Kasumi-1 (cell line): ENCODE results near the gene XAF1.
"Not testable (repeated sequence)": the region's sequence is repeated elsewhere in the genome, so short reads cannot be mapped to it uniquely, and the experiment has no call there.

Source experiments
- DNase-seq, 2 experiments: peaks; one replicate each; lab custom pipeline; 2025; lab: John Stamatoyannopoulos, UW

Gene XAF1

DNA sequence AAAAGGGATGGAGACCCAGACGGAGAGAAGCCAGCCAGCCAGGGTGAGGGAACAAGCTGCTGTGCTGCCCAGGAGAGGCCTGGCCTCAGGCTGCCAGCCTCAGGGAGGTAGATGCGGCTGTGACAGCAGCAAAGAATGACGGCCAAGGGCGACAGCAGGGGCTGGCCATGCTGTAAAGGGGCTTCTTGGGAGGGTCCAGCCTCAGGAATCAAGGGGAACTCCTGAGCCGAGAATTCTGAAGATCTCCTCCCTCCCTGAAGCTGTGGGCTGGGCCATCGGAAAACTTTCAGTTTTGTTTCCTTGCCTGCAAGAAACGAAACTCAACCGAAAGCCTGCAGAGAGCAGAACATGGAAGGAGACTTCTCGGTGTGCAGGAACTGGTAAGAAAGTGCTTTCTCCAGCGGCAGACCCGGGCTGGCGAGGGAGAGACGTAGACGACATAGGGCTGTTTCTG, at the start of gene XAF1:
Gene XAF1 (plus strand): TSS at position 316 of the 454 bp plus-strand sequence. CDS start 33 bp downstream, at position 349.
- peak; percentile 4 to 7 for DNase-seq

DNA sequence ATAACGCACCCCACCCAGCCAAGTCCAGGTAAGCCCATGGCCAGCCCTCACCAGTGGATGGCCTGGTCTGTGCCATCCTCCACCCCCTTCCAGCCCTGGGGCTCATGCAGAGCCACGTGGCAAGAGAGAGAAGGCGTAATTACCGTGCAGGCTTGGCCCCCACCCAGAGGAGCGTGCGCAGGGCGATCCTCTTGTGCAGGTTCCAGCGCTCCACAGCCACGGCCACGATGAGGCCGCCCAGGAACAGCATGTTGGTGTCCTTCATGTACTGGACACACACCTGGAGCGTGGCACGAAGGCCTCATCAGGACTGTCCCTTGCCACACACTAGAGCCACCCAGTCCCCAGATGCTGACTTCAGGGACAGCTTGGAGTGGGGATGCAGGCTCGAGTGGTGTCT, 49.3 kb upstream of the XAF1 start:
- DNase-seq, result no peak

GRCh38 chr17:6706996-6707395, 48.9 kb upstream of the XAF1 start:
- no peak for DNase-seq

DNA sequence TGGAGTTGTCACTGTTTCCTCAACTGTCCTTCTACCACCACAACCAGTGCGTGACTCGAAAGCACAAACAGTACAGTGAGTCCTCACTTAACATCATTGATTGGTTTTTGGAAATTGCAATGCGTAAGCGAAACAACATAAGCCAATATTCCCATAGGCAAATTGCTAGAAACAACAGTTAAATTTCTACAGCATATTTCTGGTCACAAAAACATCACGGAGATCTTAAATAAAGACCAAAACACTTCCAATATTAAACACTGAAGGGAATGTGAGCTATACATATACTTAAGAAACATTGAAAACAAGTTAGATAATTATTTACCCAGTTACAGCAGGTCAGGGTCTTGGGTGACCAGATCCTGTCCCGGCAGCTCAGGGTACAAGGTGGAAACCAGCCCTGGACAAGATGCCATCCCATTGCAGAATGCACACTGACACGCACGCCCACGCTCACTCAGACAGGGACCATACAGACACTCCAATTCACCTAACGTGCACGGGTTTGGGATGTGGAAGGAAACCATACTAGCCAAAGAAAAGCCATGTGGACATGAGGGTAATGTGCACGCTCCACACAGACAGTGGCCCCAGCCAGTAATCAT, 47.4 kb upstream of the XAF1 start:
- DNase-seq, result no peak

DNA sequence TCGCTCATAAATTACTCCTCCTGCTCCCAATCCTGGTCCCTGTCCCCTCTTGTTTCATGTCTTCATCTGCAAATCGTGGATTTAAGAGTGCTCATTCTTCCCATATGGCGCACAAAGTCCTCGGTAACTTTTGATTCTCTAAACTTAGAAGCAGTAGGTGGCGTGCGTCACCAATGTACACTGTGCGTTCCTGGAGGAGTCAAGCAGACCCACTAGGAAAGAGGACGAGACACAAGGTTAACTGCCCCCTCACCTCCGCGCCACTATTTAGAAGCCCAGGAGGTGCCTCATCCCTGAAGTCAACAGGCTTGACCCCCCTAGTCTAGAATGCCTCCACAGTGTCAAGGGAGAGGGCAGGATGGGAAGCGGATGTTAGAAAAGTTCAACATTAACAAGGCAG, 45.5 kb upstream of the XAF1 start:
- no peak for DNase-seq

DNA sequence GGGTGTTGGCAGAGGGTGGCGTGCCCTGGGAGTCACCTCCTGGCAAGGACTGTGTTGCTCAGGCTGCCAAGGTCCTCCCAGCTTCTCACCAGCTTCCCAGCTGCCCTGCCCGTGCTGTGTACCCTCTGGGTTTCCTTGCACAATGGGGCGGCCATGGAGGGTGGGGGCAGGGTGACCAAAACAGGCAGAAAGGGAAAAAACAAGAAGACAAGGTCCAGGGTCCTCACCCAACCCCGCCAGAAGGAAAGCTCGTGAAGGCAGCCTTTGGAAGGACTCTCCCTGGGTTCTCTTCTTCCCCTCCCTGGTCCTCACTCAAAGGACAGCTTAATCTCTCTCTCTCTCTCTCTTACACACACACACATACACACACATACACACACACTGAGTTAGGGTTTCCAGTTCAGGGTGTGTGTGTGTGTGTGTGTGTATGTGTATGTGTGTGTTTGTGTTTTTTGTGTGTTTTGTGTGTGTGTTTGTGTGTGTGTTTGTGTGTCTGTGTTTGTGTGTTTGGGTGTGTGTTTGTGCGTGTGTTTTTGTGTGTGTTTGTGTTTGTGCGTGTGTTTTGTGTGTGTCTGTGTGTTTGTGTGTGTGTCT, 44.7 kb upstream of the XAF1 start:
- DNase-seq, result no peak

DNA sequence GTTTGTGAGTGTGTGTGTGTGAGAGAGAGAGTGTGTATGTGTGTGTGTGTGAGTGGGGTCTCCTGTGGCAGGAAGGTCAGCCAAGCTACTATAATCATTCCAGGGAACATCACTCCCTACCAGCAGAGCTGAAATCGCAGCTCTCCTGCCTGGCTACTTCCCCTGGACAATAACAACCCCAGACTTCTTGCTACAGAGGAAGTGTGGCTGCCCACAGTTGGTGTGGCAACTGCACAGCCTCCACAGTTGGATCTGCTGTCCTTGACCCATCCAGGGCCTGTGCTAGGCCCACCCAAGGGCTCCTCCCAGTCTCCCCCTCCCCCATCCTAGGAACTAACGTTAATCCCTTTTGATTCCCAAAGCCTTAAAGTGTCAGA, 44.2 kb upstream of the XAF1 start:
- DNase-seq, result no peak

GRCh38 chr17:6712058-6712853, 43.6 kb upstream of the XAF1 start:
- peak; percentile 3 to 4 for DNase-seq

DNA sequence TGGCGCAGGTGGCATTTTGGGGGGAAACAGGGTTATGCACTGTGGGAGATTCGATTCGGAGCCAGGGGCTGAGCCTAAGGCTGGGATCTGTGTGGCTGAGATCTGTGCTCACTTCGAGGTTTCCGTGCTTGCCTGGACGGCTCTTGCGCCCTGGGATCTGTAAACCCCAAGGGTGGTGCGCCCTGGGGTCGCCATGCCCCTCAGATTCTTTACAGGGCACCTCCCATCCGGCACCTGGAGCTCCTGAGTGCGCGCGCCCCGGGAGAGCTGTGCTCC, 43.1 kb upstream of the XAF1 start:
- DNase-seq, result no peak

DNA sequence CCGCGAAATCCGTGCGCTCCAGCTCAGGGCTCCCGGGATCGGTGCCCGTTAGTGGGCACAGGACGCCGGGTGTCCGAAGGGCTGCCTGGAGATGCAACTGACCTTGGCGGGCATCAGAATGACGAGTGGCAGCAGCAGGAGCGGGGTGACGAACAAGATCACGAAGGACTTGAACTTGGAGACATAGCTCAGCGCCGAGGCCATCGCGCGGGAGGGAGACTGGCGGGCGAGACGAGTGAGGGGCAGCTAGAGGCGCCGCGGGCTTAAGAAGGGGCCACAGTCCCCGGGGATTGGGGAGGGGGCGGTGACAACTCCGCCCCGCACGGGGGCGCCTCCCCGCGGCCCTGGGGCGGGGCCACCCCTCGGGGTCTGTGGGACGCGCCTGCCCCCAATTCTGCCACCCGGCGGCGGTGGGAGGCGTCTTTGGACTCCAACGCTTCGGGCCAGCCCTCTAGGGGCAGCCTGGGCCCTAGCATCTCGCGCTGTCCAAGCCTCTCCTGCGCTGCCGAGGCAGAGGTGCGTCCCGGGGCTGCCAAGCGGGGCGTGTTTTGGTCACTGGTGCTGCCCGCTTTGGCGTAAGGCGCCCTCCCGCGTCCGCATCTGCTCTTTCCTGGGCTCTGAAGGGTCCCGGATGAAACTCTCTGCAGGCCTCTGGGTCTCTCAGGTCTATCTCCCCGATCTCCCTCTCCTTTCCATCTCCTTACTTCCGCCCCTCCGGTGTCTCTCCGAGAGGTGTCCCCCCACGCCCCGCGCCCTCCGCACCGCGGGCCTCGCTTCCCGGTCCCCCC, 42.5 kb upstream of the XAF1 start, which contains the start of gene SLC13A5:
Gene SLC13A5 (minus strand): TSS at position 240 of the 788 bp plus-strand sequence. CDS start 36 bp downstream, at position 204.
- no peak for DNase-seq

GRCh38 chr17:6713918-6714271, 42.0 kb upstream of the XAF1 start:
- no peak for DNase-seq

GRCh38 chr17:6714315-6714874, 41.5 kb upstream of the XAF1 start:
- no peak for DNase-seq

GRCh38 chr17:6716736-6717135, 39.1 kb upstream of the XAF1 start:
- no peak for DNase-seq

GRCh38 chr17:6721744-6722143, 34.1 kb upstream of the XAF1 start:
- DNase-seq, result no peak

- no peak for DNase-seq
Measured at GRCh38 chr17:6724009-6724408, 31.8 kb upstream of the XAF1 start.

DNA sequence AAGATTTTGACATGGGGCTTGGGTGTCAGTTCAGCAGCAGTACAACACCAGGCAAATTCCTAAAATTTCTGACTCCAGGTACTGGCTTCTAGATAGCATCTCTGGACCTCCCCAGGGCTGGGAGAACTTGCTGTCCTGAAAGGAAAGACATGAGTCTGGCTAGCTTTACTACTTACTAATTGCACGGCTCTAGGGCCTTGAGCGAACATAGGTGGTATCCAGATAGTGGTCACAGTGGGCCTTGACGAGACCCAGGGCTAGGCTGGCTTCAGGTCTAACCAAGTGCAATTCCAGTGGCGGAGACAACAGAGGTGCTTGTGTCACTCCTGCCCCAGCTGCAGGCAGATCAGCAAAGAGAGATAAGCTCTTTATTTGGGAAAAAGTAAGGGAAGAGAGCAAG, 26.3 kb upstream of the XAF1 start:
- no peak for DNase-seq

DNA sequence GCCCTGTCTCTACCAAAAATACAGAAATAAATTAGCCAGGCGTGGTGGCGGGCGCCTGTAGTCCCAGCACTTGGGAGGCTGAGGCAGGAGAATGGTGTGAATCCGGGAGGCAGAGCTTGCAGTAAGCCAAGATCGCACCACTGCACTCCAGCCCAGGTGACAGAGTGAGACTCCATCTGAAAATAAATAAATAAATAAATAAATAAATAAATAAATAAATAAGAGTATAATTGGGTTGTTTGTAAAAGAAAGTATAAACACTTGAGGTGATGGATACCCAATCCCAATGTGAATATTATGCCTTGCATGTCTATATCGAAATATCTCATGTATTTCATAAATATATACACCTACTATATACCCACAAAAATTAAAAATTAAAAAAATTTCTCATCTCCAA, 9.2 kb upstream of the XAF1 start:
- not testable (repeated sequence) for DNase-seq

DNA sequence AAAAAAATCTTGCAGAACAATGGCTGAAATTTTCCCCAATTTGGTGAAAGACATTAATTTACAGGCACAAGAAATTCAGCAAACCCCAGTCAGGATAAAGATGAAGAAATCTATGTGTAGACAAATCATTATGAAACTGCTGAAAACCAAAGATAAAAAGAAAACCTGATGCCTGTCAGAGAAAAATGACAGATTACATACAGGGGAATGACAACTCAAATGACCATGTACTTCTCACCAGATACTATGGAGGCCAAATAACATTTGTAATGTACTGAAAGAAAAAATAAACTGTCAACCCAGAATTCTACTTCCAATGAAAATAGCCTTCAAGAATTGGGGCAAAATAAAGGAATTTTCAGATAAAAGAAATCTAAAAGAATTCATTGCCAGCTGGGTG, 7.2 kb upstream of the XAF1 start:
- DNase-seq, result no peak

DNA sequence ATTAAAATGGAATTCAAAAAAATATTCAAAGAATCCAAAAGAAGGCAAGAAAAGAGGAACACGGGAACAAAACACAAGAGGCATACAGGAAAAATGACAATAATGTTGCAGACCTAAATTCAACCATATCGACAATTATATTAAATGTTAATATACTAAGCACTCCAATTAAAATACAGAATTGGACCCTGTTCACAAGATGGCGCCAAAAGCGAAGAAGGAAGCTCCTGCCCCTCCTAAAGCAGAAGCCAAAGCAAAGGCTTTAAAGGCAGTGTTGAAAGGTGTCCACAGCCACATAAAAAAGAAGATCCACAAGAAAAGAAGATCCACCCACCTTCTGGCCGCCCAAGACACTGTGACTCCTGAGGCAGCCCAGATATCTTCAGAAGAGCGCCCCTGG, 6.3 kb upstream of the XAF1 start:
- DNase-seq, result peak in 1 of 2 experiments; percentile 2

DNA sequence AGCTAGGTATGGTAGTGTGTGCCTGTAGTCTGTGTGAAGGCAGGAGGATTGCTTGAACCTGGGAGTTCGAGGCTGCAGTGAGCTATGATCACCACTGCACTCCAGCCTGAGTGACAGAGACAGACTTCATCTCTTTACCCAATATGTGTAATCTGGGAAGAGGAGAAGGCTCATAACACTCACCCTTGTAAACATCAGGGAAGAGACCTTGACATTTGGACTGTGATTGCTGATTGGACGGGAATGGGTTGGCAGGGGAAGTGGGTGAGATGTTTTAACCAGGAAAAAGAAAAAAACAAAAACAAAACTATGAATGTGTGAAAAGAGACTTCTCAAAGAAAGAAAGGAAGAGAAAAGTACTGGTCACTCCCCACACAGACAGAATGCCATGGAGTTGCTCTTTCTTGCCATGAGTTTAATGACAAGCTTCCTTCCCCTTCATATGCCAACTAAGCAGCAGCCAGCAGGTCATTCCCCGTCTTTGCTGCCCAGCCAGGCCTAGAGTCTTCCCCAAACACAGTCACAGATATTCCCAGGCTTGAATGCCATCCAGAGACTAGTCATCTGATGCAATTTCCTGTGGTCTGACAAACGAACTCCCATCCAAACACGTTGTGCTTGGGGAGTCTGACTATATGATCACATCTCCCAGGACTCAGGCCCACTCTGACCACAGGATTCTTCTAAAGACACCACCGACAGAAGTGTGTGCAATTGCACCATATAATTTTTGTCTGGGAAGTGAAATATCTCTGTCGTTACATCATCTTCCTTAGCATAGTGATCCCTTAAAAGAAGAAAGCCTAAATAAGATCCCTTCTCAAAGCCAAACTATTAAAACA, 3.6 kb upstream of the XAF1 start:
- DNase-seq, result peak; percentile 59 to 62

DNA sequence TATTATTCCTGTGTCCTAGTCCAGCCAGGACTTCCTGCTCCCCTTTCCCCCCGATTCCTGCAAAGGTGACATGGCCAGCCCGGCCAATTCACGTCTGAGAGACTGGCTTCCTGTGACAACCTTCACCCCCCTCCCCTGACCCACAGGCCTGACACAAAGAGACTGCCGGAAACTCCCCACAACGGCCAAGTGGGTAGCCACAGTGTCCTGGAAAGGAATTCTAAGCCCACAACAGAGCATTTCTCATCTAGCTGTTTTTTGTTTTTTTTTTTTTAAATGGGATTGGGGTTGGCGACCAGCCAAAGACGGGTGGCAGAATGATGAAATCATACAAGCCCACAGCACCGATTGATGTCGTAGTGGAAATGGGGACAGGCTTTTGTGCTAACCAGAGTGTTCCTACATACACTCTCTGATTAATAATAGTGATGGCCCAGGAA, 2.8 kb upstream of the XAF1 start:
- DNase-seq, result peak; percentile 62
